Sigmoid colon (tissue), 7 donors: Measurements from ENCODE around the gene KCNH1. TPM values are rescaled to one million over a fixed set of nuclear protein-coding genes. Genes with fewer than 3 reads are reported as not detected.

ENCODE experiments used
- DNase-seq: peaks from one replicate; pipeline ENCODE4 v3.0.0-alpha.2; 2019
- H3K27ac ChIP-seq, 4 donors: fragments of 200-600 bp; sonication (generic); one replicate each; pipeline ENCODE4 v1.5.1; 2016 to 2019; ENCODE audit warnings: mild to moderate bottlenecking in 1 of 4
- H3K27me3 ChIP-seq, 3 donors: fragments of 200-600 bp; sonication (generic); one replicate each; pipeline ENCODE4 v1.5.1; 2019; ENCODE audit warnings: mild to moderate bottlenecking in 1 of 3
- H3K36me3 ChIP-seq, 4 donors: fragments of 200-600 bp; sonication (generic); one replicate each; pipeline ENCODE4 v1.5.1; 2016 to 2019
- H3K4me1 ChIP-seq, 4 donors: fragments of 200-600 bp; sonication (generic); one replicate each; pipeline ENCODE4 v1.5.1; 2017 to 2019
- H3K4me3 ChIP-seq, 4 donors: fragments of 200-600 bp; sonication (generic); one replicate each; pipeline ENCODE4 v1.5.1; 2017 to 2019; ENCODE audit warnings: mild to moderate bottlenecking in 2 of 4, moderate library complexity in 1 of 4
- H3K9me3 ChIP-seq, 4 donors: fragments of 200-600 bp in 3 of 4; sonication (generic) in 3 of 4; one replicate each; pipeline versions ENCODE4 v1.5.1 to v1.6.1; 2013 to 2019
- CTCF ChIP-seq, 4 experiments: fragments of 450-650 bp in 3 of 4; fragments of 200-600 bp in 1 of 4; IDR thresholded peaks; one replicate each; pipeline ENCODE4 v1.5.1; 2016 to 2019; ENCODE audit warnings: antibody characterized with exemption in 4 of 4, mild to moderate bottlenecking in 3 of 4, moderate library complexity in 2 of 4
- EP300 ChIP-seq, 4 donors: sonication (generic); formaldehyde crosslinking; IDR thresholded peaks; one replicate each; pipeline ENCODE4 v1.6.1; 2017; ENCODE audit warnings: antibody characterized with exemption in 4 of 4
- POLR2A ChIP-seq, 2 donors: fragments of 450-650 bp; IDR thresholded peaks; one replicate each; pipeline ENCODE4 v1.6.1; 2016; ENCODE audit warnings: antibody characterized with exemption in 2 of 2, mild to moderate bottlenecking in 2 of 2, moderate library complexity in 2 of 2
- POLR2AphosphoS5 ChIP-seq, 4 donors: sonication (generic); formaldehyde crosslinking; IDR thresholded peaks; one replicate each; pipeline ENCODE4 v1.6.1; 2017; ENCODE audit warnings: antibody characterized with exemption in 4 of 4
- WGBS, 2 donors: extraction: QIAGEN DNeasy Blood & Tissue Kit; methylation state at CpG; one replicate each; pipeline ENCODE4 v1.1.7; 2013; 5-methylcytosine and 5-hydroxymethylcytosine counted together
- intact Hi-C: fragments of 100-400 bp; cut with DNase I; formaldehyde crosslinking; loops from one replicate; pipeline ENCODE4 v1.15.1; 2023
- polyA plus RNA-seq, 3 donors: library from polyadenylated mRNA; stranded (reverse); fragments of 200-250 nt; gene quantifications; one replicate each; pipeline ENCODE4 v1.2.3, GENCODE V29; 2013
- total RNA-seq, 4 donors: library from RNA; depleted of rRNA; stranded (reverse); fragments of >200 nt; gene quantifications; one replicate each; pipeline ENCODE4 v1.1.0, GENCODE V29; 2016
- donor health status: healthy with polysubstance abuse.
- donor health status: Bipolar disorder and iron deficiency.
- donor health status: healthy.

The KCNH1 gene
- total and polyA plus RNA-seq, 7 donors: 0.23 to 3.1 (median 0.55) TPM; not detected in 2

GRCh38 chr1:210681158-210681557, 452.8 kb downstream of the KCNH1 start:
- Histone ChIP-seq H3K36me3 (no peaks in the 10 kb centered on the region), H3K27ac (no peak overlapping the region), H3K4me1 (no peaks in the 10 kb centered on the region), H3K9me3 (no peaks in the 10 kb centered on the region), H3K4me3 (no peak overlapping the region), H3K27me3 (no peaks in the 10 kb centered on the region)
- no peak for DNase-seq
- intact Hi-C loops: no loop called here
- TF ChIP-seq EP300 (IDR thresholded peaks at IDR 0.05): no peak
- no peak for TF ChIP-seq CTCF (IDR thresholded peaks at IDR 0.05)
- no peak for TF ChIP-seq POLR2A (IDR thresholded peaks at IDR 0.05)
- no peak for TF ChIP-seq POLR2AphosphoS5 (IDR thresholded peaks at IDR 0.05)
- WGBS, 2 donors: 84 to 92% methylated on average over 7 of the region's 7 CpGs

- intact Hi-C loops: no loop called here
- TF ChIP-seq POLR2AphosphoS5 (IDR thresholded peaks at IDR 0.05) (no peak), EP300 (IDR thresholded peaks at IDR 0.05) (no peak), POLR2A (IDR thresholded peaks at IDR 0.05) (no peak), CTCF (IDR thresholded peaks at IDR 0.05) (no peak)
- Histone ChIP-seq H3K4me3 (no peak overlapping the region), H3K27ac (no peak overlapping the region), H3K4me1 (no peaks in the 10 kb centered on the region), H3K36me3 (peaks cover 0 to 4% (median 0%) of the 10 kb centered on the region in 4 donors), H3K9me3 (no peaks in the 10 kb centered on the region), H3K27me3 (no peaks in the 10 kb centered on the region)
- 78 to 82% methylated on average over 3 of the region's 3 CpGs for WGBS, 2 donors
- DNase-seq: no peak
Measured at GRCh38 chr1:210678306-210678705, 455.6 kb downstream of the KCNH1 start.

GRCh38 chr1:210677533-210677932, 456.4 kb downstream of the KCNH1 start:
- DNase-seq: no peak
- intact Hi-C loops: no loop called here
- H3K36me3 ChIP-seq: peaks cover 0 to 4% (median 0%) of the 10 kb centered on the region in 4 donors
- WGBS, 2 donors: 69 to 87% methylated on average over 4 of the region's 4 CpGs
- TF ChIP-seq CTCF (IDR thresholded peaks at IDR 0.05) (no peak), EP300 (IDR thresholded peaks at IDR 0.05) (no peak), POLR2AphosphoS5 (IDR thresholded peaks at IDR 0.05) (no peak), POLR2A (IDR thresholded peaks at IDR 0.05) (no peak)
- no peak overlapping the region for H3K27ac ChIP-seq
- no peaks in the 10 kb centered on the region for H3K9me3 ChIP-seq
- no peaks in the 10 kb centered on the region for H3K27me3 ChIP-seq
- no peaks in the 10 kb centered on the region for H3K4me1 ChIP-seq
- H3K4me3 ChIP-seq: no peak overlapping the region

GRCh38 chr1:210676539-210676938, 457.4 kb downstream of the KCNH1 start:
- no peak overlapping the region for H3K27ac ChIP-seq
- peaks cover 0 to 4% (median 0%) of the 10 kb centered on the region in 4 donors for H3K36me3 ChIP-seq
- no peak overlapping the region for H3K4me3 ChIP-seq
- 95 to 97% methylated on average over 3 of the region's 3 CpGs for WGBS, 2 donors
- H3K27me3 ChIP-seq: no peaks in the 10 kb centered on the region
- no peaks in the 10 kb centered on the region for H3K9me3 ChIP-seq
- intact Hi-C loops: no loop called here
- H3K4me1 ChIP-seq: no peaks in the 10 kb centered on the region
- TF ChIP-seq EP300 (IDR thresholded peaks at IDR 0.05) (no peak), CTCF (IDR thresholded peaks at IDR 0.05) (no peak), POLR2AphosphoS5 (IDR thresholded peaks at IDR 0.05) (no peak), POLR2A (IDR thresholded peaks at IDR 0.05) (no peak)
- DNase-seq: no peak

GRCh38 chr1:210674151-210674550, 459.8 kb downstream of the KCNH1 start:
- 86 to 90% methylated on average over 3 of the region's 3 CpGs for WGBS, 2 donors
- no peak for DNase-seq
- intact Hi-C loops: no loop called here
- no peaks in the 10 kb centered on the region for H3K27me3 ChIP-seq
- TF ChIP-seq EP300 (IDR thresholded peaks at IDR 0.05) (no peak), POLR2A (IDR thresholded peaks at IDR 0.05) (no peak), POLR2AphosphoS5 (IDR thresholded peaks at IDR 0.05) (no peak), CTCF (IDR thresholded peaks at IDR 0.05) (no peak)
- H3K4me1 ChIP-seq: no peaks in the 10 kb centered on the region
- no peaks in the 10 kb centered on the region for H3K9me3 ChIP-seq
- H3K4me3 ChIP-seq: no peak overlapping the region
- no peak overlapping the region for H3K27ac ChIP-seq
- H3K36me3 ChIP-seq: peaks cover 0 to 4% (median 0%) of the 10 kb centered on the region in 4 donors
